Astrocyte of the cerebellum (primary cell): ENCODE measurements around the gene CBL.
A peak's percentile ranks its signal among the peaks of the same experiment; 100 is the strongest.

Source experiments
- DNase-seq: peaks from one replicate; pipeline ENCODE4 v3.0.0-alpha.2; 2011; ENCODE audit warnings: low read depth
- H3K4me3 ChIP-seq: 2 replicates; pipeline ENCODE4 v1.5.1; 2011; ENCODE audit warnings: mild to moderate bottlenecking, low read depth, low read length, moderate library complexity
- CTCF ChIP-seq: IDR thresholded peaks from 2 replicates; pipeline ENCODE4 v1.5.1; 2012; ENCODE audit warnings: low read length, low read depth, moderate library complexity, mild to moderate bottlenecking; ENCODE audit errors: missing control alignments
- in situ Hi-C: cut with HindIII; loops from 2 replicates; pipeline ENCODE4 v1.10.0; 2017; ENCODE audit warnings: low sequenced_read_pairs

Gene CBL

GRCh38 chr11:119317592-119318239 lies 111.6 kb downstream of the CBL start:
- no peak for DNase-seq
- in situ Hi-C loops, result no loop called here
- peak overlapping the region; percentile 56 for H3K4me3 ChIP-seq
- TF ChIP-seq CTCF, result no peak

DNA sequence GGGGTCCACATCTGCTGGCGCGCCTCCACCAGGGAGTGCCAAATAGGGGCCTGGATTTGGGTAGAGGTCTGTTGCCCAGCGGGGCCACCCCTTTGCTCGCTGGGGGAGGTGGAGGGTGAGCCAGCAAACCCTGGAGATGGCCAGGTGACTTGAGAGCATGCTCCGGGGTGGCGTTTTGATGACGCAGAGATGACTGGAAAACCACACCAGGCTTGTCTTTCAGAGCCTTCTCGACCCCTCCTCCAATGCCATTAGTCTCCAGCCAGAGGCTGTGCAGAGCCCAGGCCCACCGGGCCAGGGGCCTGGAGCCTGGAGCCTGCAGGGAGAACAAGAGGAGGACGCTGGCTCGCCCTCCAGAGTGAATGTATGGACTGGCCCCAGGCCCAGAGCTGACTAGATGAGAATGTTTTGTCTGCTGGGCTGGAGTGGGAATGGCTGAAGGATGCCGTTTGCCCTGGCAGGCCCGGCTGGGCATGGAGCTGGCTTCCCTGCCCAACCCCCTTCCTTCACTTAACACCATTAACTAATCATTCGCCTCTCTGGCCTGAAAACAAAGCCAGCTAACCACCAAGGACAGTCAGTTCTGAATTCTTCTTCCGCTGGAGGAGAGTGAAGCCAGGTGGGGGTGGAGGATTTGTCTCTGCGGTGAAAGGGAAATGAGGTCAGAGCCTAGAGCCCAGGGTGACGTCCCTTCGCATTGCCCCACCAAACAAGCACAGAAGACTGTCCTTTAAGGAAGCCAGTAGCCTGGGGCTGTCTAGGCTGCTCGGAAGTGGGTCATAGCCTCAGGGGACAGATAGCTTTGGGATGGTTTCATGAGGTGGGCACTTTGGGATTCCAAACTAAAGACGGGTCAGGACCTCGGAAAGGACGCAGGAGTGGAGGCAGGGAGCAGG lies 112.3 kb downstream of the CBL start:
- no peak for TF ChIP-seq CTCF
- no peak overlapping the region for H3K4me3 ChIP-seq
- DNase-seq, result no peak
- in situ Hi-C loops, result no loop called here

GRCh38 chr11:119319136-119319699 lies 113.1 kb downstream of the CBL start:
- no peak overlapping the region for H3K4me3 ChIP-seq
- in situ Hi-C loops, result no loop called here
- TF ChIP-seq CTCF, result no peak
- no peak for DNase-seq

DNA sequence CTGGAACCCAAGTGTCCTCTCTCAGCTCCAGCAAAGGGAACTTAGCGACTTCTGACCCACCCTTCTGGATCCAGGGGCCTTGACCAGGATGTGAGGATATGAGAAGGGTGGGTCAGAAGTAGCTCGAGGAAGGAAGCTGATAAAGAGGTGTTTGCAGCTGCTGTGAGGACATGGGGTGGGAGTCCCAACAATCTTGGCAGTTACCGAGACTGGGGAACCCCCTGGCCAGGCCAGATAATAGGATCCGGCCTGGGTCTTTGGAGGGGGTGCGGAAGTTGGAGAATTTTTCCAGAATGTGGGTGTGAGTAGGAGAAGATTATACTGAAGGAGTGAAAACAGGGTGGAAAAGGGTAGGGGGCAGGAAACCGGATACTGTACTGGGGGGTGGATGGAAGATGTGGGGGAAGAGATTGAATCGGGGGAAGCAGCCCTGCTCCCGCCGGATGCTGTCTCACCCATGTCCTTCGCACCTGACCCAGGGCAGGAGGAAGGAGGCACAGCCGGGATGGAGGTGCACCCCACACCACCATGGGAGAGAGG lies 113.6 kb downstream of the CBL start:
- in situ Hi-C loops, result no loop called here
- DNase-seq, result no peak
- no peak for TF ChIP-seq CTCF
- H3K4me3 ChIP-seq, result no peak overlapping the region

GRCh38 chr11:119320240-119320775 lies 114.2 kb downstream of the CBL start:
- peak overlapping the region; percentile 23 for H3K4me3 ChIP-seq
- DNase-seq, result no peak
- in situ Hi-C loops, result no loop called here
- no peak for TF ChIP-seq CTCF
